Hematopoietic multipotent progenitor cell treated with erythropoietin and hydrocortisone succinate and interleukin-3 and kit ligand, for 8 days (in vitro differentiated cells): ENCODE measurements around the gene P2RY8.
A peak's percentile ranks its signal among the peaks of the same experiment; 100 is the strongest.
"Not testable (repeated sequence)": the region's sequence is repeated elsewhere in the genome, so short reads cannot be mapped to it uniquely, and the experiment has no call there.

Experiments
- DNase-seq: peaks from one replicate; pipeline ENCODE4 v3.0.0-alpha.2; 2015

P2RY8 gene

GRCh38 chrX:1442016-1442665, 94.8 kb downstream of the P2RY8 start:
- no peak for DNase-seq

GRCh38 chrX:1440506-1440905, 96.5 kb downstream of the P2RY8 start:
- DNase-seq, result no peak

GRCh38 chrX:1435241-1435895, 101.6 kb downstream of the P2RY8 start:
- DNase-seq, result no peak

GRCh38 chrX:1434871-1435240, 102.1 kb downstream of the P2RY8 start:
- no peak for DNase-seq

GRCh38 chrX:1433646-1434357, 103.2 kb downstream of the P2RY8 start:
- no peak for DNase-seq

- DNase-seq, result no peak
Measured at GRCh38 chrX:1430451-1430850, 106.5 kb downstream of the P2RY8 start.

GRCh38 chrX:1427756-1428155, 109.2 kb downstream of the P2RY8 start:
- no peak for DNase-seq

GRCh38 chrX:1426321-1426720, 110.7 kb downstream of the P2RY8 start:
- not testable (repeated sequence) for DNase-seq

GRCh38 chrX:1425381-1425780, 111.6 kb downstream of the P2RY8 start:
- no peak for DNase-seq

- no peak for DNase-seq
Measured at GRCh38 chrX:1424147-1424851, 112.7 kb downstream of the P2RY8 start.

- no peak for DNase-seq
Measured at GRCh38 chrX:1423215-1423614, 113.8 kb downstream of the P2RY8 start.

GRCh38 chrX:1422135-1422465, 114.9 kb downstream of the P2RY8 start:
- no peak for DNase-seq

- DNase-seq, result no peak
Measured at GRCh38 chrX:1421433-1422134, 115.4 kb downstream of the P2RY8 start.

GRCh38 chrX:1420371-1420770, 116.6 kb downstream of the P2RY8 start:
- DNase-seq, result peak; percentile 68

- no peak for DNase-seq
Measured at GRCh38 chrX:1419545-1420355, 117.2 kb downstream of the P2RY8 start.

GRCh38 chrX:1418901-1419544, 118.0 kb downstream of the P2RY8 start:
- DNase-seq, result no peak

- no peak for DNase-seq
Measured at GRCh38 chrX:1417921-1418771, 118.8 kb downstream of the P2RY8 start.

GRCh38 chrX:1416965-1417760, 119.8 kb downstream of the P2RY8 start:
- no peak for DNase-seq

GRCh38 chrX:1416327-1416784, 120.6 kb downstream of the P2RY8 start:
- no peak for DNase-seq
